ENCODE measurements around the gene NFATC1.

Gene NFATC1

GRCh38 chr18:79532313-79533007 is 136.7 kb downstream of the NFATC1 start:
- DNase-seq (ENCODE audit: low read depth in 2 of 2, low spot score in 1 of 2) = no peak

- no peak for DNase-seq (ENCODE audit: low read depth in 2 of 2, low spot score in 1 of 2)
Observed at GRCh38 chr18:79533146-79533545, 137.4 kb downstream of the NFATC1 start.

- no peak for DNase-seq (ENCODE audit: low read depth in 2 of 2, low spot score in 1 of 2)
Observed at GRCh38 chr18:79533591-79533990, 137.9 kb downstream of the NFATC1 start.

DNA sequence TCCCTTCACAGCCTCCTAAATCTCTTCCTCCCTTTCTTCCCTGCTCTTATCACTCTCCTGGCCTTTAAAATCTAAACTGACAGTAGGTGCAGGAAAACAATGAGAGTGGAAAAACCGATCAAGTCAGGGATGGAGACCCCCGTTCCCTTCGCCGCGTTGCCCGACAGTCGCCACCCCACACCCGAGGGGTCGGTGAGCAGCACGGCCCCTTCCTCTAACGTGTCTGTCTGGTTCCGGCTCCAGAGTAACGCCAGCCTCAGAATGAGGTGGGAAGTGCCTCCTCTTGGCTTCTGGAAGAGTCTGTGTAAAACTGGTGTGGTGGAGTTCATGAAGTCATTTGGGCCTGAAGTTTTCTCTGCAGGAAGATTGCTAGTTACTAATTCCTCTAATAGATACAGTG is 138.6 kb downstream of the NFATC1 start:
- no peak for DNase-seq (ENCODE audit: low read depth in 2 of 2, low spot score in 1 of 2)

- no peak for DNase-seq (ENCODE audit: low read depth in 2 of 2, low spot score in 1 of 2)
Observed at GRCh38 chr18:79537758-79538157, 142.0 kb downstream of the NFATC1 start.

DNA sequence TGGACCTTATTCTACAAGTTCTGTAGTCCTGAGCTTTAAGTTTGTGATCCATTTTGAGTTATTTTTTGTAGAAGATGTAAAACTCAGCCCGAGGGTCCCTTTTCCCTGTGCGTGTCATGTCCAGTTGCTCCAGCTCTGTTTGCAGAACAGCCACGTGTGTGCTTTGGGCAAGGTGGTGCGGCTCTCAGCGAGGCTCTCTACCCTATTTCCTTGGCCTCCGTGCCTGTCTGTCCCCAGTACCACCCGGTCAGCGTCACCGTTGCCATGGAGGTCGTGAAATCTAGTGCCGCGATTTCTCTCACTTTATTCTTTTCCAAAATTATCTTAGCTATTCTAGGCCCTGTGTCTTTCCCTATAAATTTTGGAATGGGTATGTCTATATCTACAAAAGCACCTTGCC is 142.9 kb downstream of the NFATC1 start:
- DNase-seq (ENCODE audit: low read depth in 2 of 2, low spot score in 1 of 2) = no peak

- DNase-seq (ENCODE audit: low read depth in 2 of 2, low spot score in 1 of 2) = no peak
Observed at GRCh38 chr18:79540161-79540903, 144.6 kb downstream of the NFATC1 start.

- DNase-seq (ENCODE audit: low read depth in 2 of 2, low spot score in 1 of 2) = no peak
Observed at GRCh38 chr18:79540904-79541282, 145.2 kb downstream of the NFATC1 start.

GRCh38 chr18:79542213-79542612 is 146.5 kb downstream of the NFATC1 start:
- DNase-seq (ENCODE audit: low read depth in 2 of 2, low spot score in 1 of 2) = no peak

DNA sequence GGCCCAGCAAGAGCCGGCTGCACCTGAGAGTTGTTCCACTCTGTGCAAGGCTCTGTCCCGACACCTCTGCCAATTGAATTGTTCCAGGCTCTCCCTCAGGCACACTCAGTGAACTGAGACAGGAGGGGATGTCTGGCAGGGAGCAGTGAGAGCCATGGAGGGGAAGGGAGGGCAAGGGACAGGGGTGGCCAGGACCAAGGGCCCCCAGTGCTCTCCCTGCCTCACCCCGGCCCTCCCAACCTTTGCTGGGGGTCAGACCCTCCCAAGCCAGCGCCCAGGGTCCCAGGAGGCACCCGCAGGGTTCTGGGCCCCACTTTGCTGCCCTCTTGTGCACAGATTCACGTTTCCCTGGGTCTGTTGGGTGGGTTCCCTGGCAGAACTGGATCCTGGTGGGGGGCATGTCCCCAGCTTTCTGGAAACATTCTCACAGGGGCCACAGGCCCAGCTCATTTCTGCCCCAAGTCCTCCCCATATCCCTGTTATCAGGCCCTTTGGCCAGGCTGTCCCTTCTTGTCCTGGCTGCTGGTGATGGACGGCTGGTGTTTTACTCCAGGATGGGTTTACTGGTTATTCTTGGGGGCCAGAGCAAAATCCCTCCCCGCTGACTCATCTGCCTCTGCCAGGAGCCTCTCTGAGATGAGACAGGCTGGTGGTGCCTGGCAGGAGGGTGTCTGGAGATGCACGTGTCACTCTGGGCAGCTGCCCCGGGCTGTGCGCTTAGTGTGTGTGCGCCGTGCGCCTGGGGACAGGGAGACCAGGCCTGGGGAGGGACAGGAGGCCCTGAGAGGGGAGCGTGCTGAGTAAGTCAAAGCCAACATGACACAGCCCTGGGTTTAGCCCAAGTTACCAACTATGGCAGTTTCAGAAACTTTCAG is 147.4 kb downstream of the NFATC1 start:
- no peak for DNase-seq (ENCODE audit: low read depth in 2 of 2, low spot score in 1 of 2)

DNA sequence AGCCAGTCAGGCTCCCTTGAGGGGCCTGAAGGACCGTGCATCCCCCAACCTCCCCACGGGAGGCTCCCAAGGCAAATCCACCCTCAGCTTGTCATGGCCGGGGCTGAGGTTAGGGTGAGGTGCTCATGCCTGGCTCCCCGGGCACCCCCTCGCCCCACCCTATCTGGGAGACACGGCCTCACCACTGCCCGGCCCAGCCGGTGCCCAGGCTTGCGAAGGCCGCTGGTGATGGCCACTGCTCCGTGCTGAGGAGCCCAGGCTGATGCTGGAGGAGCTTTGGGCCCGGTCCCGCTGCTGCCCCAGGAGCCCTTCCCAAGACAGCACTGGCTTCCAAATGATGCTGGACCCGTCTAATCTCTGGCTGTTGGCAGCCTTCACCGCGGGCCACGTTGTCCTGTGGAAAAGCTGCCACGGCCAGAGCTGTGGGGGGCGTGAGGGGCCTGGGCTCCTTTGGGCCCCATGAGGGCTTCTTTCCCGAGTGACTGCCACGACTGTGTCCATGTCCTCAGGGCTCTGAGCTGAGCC is 148.2 kb downstream of the NFATC1 start:
- DNase-seq (ENCODE audit: low read depth in 2 of 2, low spot score in 1 of 2) = no peak

DNA sequence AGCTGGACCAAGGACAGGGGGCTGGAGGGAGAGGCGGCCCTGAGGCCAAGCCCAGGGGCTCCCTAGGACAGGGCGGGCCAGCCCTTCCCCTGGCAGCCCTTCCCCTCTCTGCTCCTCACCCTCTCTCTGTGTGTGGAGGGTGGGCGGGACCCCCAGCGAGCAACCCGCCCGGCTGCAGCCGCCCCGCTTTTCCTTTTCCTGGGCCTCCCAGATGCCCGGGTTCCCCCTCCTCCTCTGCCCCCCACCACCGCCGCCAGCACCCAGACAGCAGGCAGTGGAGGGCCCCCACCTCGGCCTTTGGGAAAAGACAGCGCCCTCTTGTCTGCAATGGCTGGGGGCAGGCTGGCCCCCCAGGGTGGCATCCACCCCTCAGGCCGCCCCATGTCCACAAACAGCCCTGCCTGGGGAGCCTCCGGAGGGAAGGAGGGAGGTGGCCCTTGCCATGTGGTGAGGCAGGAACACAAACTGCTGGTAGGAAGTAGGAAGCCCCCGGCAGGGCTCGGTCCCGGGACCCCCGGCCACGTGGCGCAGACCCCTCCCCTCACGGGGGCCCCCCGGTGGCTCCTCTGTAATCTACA is 148.7 kb downstream of the NFATC1 start:
- no peak for DNase-seq (ENCODE audit: low read depth in 2 of 2, low spot score in 1 of 2)

- DNase-seq (ENCODE audit: low read depth in 2 of 2, low spot score in 1 of 2) = no peak
Observed at GRCh38 chr18:79545255-79545654, 149.5 kb downstream of the NFATC1 start.

DNA sequence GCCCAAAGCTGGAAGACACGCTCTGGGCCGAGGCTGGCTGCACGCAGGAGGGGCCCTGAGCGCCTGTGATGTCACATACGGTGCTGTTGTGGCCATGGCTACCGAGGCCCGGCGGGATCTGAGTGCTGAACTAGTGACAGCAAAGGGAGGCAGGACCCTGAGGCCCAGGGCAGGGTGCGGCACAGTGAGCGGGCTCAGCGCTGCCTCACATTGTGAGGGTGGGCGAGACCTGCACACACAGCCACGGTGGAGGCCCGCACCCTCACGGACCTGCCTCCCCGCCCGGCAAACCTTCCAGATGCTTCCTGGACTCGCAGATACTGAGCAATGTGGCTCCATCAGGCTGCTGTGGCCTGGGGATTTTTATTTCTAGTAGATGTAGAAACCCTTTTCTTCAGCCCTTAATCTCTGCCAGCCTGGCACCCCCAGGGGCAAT is 150.0 kb downstream of the NFATC1 start:
- DNase-seq (ENCODE audit: low read depth in 2 of 2, low spot score in 1 of 2) = no peak

- no peak for DNase-seq (ENCODE audit: low read depth in 2 of 2, low spot score in 1 of 2)
Observed at GRCh38 chr18:79546781-79547272, 151.1 kb downstream of the NFATC1 start.

DNA sequence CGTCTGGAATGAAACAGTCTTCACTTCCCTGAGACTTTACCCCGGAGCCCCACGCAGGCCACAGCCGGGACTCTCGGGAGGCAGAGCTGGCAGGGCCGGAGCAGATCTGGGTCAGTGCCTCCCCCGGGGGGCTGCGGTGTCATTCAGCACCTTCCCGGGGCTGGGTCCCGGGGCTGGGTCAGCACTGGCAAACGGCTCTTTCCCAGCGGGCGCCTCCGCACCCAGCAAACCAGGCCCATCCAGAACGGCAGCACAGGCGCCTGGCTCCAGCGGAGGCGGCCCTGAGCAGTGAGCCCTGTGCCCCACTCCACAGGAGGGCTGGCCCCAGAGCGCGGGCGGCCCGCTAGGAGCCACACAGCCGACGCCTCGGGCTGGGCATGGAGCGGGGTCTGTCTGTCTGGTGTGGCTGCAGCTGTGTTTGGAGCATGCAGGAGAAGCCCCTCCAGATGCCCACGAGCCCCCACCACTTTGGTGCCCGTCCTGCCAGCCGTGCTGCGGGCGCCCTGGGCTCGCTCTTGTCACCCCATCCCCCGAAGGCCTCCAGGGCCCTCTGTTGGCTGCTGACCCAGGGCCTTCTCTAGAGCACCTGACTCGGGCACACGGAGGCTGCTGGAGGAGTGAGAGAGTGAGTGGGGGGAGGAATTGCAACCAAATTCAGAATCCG is 151.8 kb downstream of the NFATC1 start:
- DNase-seq (ENCODE audit: low read depth in 2 of 2, low spot score in 1 of 2) = no peak

- no peak for DNase-seq (ENCODE audit: low read depth in 2 of 2, low spot score in 1 of 2)
Observed at GRCh38 chr18:79548077-79548450, 152.3 kb downstream of the NFATC1 start.

DNA sequence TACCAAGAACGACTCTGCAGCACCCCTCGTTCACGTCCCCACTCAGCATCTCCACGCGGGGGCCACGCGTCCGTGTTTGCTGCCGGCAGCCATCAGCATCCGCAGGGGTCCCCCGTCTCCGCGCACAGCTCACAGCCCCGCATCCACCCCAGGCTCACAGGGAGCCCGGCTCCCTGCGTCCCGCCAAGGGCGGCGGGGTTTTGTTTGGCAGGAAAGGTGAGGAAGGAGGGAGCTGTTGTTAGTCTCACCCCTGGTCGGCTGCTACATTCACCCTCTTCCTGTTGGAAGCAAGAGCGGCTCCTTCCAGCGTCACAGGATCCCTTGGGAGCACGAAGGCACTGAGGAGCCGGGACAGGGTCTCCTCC is 152.9 kb downstream of the NFATC1 start:
- no peak for DNase-seq (ENCODE audit: low read depth in 2 of 2, low spot score in 1 of 2)

GRCh38 chr18:79548986-79549637 is 153.4 kb downstream of the NFATC1 start:
- DNase-seq (ENCODE audit: low read depth in 2 of 2, low spot score in 1 of 2) = no peak

DNA sequence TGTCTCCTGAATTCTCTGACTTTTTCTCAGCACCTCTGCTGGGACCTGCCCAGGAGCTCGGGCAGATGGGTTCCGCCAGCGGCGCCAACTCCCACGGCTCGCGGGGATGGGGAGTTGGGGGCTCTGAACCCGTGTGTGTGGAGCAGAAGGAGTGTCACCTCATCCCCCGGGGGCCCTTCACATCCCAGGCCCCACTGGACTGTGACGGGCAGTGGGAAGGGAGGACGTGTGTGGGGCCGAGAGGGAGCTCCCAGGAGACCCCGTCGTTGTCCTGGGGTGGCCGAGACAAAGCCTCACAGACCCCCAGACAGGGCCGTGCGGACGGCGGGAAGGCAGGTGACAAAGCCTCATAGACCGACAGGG is 153.9 kb downstream of the NFATC1 start:
- no peak for DNase-seq (ENCODE audit: low read depth in 2 of 2, low spot score in 1 of 2)

Data from stimulated activated CD8-positive, alpha-beta memory T cell treated with anti-CD3 and anti-CD28 coated beads, Interleukin-4, amount 100 ng/mL, for 1 hour (primary cell).